ENCODE measurements around the gene GRAMD1A.

Gene GRAMD1A

GRCh38 chr19:35032356-35032865 is 32.3 kb downstream of the GRAMD1A start:
- Histone ChIP-seq H3K36me3 (peaks cover 6% of the 10 kb centered on the region; the same call in 1 of the 2 replicates), H3K9me3 (no peaks in the 10 kb centered on the region), H3K4me1 (no peaks in the 10 kb centered on the region), H3K27me3 (peaks cover 17% of the 10 kb centered on the region), H3K4me3 (ENCODE audit: low read depth, low read length) (no peak overlapping the region)
- no peak for DNase-seq
- no peak for TF ChIP-seq CTCF (IDR thresholded peaks at IDR 0.05; ENCODE audit: low read depth, low read length)

GRCh38 chr19:35033067-35034004 is 33.2 kb downstream of the GRAMD1A start:
- no peak for DNase-seq
- Histone ChIP-seq H3K27me3 (peaks cover 17% of the 10 kb centered on the region), H3K36me3 (no peaks in the 10 kb centered on the region), H3K4me3 (ENCODE audit: low read depth, low read length) (no peak overlapping the region), H3K9me3 (no peaks in the 10 kb centered on the region), H3K4me1 (no peaks in the 10 kb centered on the region)
- no peak for TF ChIP-seq CTCF (IDR thresholded peaks at IDR 0.05; ENCODE audit: low read depth, low read length)

- no peak for DNase-seq
- Histone ChIP-seq H3K27me3 (peaks cover 17% of the 10 kb centered on the region), H3K4me3 (ENCODE audit: low read depth, low read length) (no peak overlapping the region), H3K9me3 (no peaks in the 10 kb centered on the region), H3K36me3 (no peaks in the 10 kb centered on the region), H3K4me1 (no peaks in the 10 kb centered on the region)
- TF ChIP-seq CTCF (IDR thresholded peaks at IDR 0.05; ENCODE audit: low read depth, low read length): no peak
Measured at GRCh38 chr19:35034005-35034502, 33.9 kb downstream of the GRAMD1A start.

- Histone ChIP-seq H3K9me3 (no peaks in the 10 kb centered on the region), H3K27me3 (peaks cover 17% of the 10 kb centered on the region), H3K4me1 (no peaks in the 10 kb centered on the region), H3K36me3 (no peaks in the 10 kb centered on the region), H3K4me3 (ENCODE audit: low read depth, low read length) (no peak overlapping the region)
- DNase-seq: no peak
- TF ChIP-seq CTCF (IDR thresholded peaks at IDR 0.05; ENCODE audit: low read depth, low read length): no peak
Measured at GRCh38 chr19:35034588-35035382, 34.7 kb downstream of the GRAMD1A start.

- Histone ChIP-seq H3K4me1 (no peaks in the 10 kb centered on the region; the same call in 1 of the 2 replicates), H3K36me3 (no peaks in the 10 kb centered on the region), H3K4me3 (ENCODE audit: low read depth, low read length) (no peak overlapping the region), H3K9me3 (no peaks in the 10 kb centered on the region), H3K27me3 (no peaks in the 10 kb centered on the region)
- no peak for DNase-seq
- TF ChIP-seq CTCF (IDR thresholded peaks at IDR 0.05; ENCODE audit: low read depth, low read length): no peak
Measured at GRCh38 chr19:35037716-35038622, 37.8 kb downstream of the GRAMD1A start.

Data from BE2C (cell line).